Body of pancreas (tissue), 4 donors: ENCODE measurements around the gene ITPRIPL1. TPM values are rescaled to one million over a fixed set of nuclear protein-coding genes. Genes with fewer than 3 reads are reported as not detected.

Experiments used
- ATAC-seq: fragments of 150-250 bp; one replicate; pipeline ENCODE4 v1.9.1; 2016
- DNase-seq, 4 donors: peaks; one replicate each; pipeline ENCODE4 v3.0.0-alpha.2; 2019
- H3K27ac ChIP-seq, 4 donors: fragments of 200-600 bp; sonication (generic); 1 replicate in 3 of 4; 2 replicates in 1 of 4; pipeline versions ENCODE4 v1.5.1 to v1.6.1; 2016 to 2019; ENCODE audit warnings: mild to moderate bottlenecking in 1 of 4, mixed read lengths in 1 of 4, moderate library complexity in 1 of 4
- H3K27me3 ChIP-seq, 2 donors: fragments of 200-600 bp; sonication (generic); one replicate each; pipeline ENCODE4 v1.6.0; 2016; ENCODE audit warnings: mild to moderate bottlenecking in 1 of 2
- H3K36me3 ChIP-seq, 2 donors: fragments of 200-600 bp; sonication (generic); replicated peaks in 1 of 2; 2 replicates each; pipeline ENCODE4 v1.5.1; 2016; ENCODE audit warnings: low read depth in 2 of 2; ENCODE audit not compliant: insufficient read depth in 1 of 2
- H3K4me1 ChIP-seq: fragments of 200-600 bp; sonication (generic); one replicate; pipeline ENCODE4 v1.6.0; 2016
- H3K4me3 ChIP-seq, 2 donors: fragments of 200-600 bp; sonication (generic); 1 replicate in 1 of 2; 2 replicates in 1 of 2; pipeline ENCODE4 v1.5.1; 2016 to 2019
- H3K9me3 ChIP-seq, 3 donors: fragments of 200-600 bp; sonication (generic); 1 replicate in 2 of 3; 2 replicates in 1 of 3; pipeline ENCODE4 v1.5.1; 2016
- CTCF ChIP-seq, 7 experiments: fragments of 450-650 bp in 4 of 7; fragments of 200-600 bp in 3 of 7; sonication (generic) in 3 of 7; IDR thresholded peaks; one replicate each; pipeline ENCODE4 v1.5.1; 2016 to 2019; ENCODE audit warnings: antibody characterized with exemption in 7 of 7
- POLR2A ChIP-seq, 3 donors: fragments of 450-650 bp; IDR thresholded peaks; one replicate each; pipeline ENCODE4 v1.6.1; 2016; ENCODE audit warnings: antibody characterized with exemption in 3 of 3, mild to moderate bottlenecking in 2 of 3
- WGBS, 2 donors: methylation state at CpG; one replicate each; pipeline ENCODE4 v1.1.5; 2017; 5-methylcytosine and 5-hydroxymethylcytosine counted together
- intact Hi-C: fragments of 100-400 bp; cut with DNase I; formaldehyde crosslinking; loops from one replicate; pipeline ENCODE4 v1.15.1; 2023
- total RNA-seq, 2 donors: library from RNA; depleted of rRNA; stranded (reverse); fragments of >200 nt; gene quantifications; one replicate each; pipeline ENCODE4 v1.1.0, GENCODE V29; 2016

The ITPRIPL1 gene
- total RNA-seq, 2 donors from 2014 or later = 0.33 to 1.8 TPM

- Histone ChIP-seq H3K36me3 (peaks cover 15 to 71% of the 10 kb centered on the region in 2 donors), H3K27me3 (no peaks in the 10 kb centered on the region), H3K27ac (no peak overlapping the region), H3K4me3 (no peak overlapping the region), H3K4me1 (no peaks in the 10 kb centered on the region), H3K9me3 (no peaks in the 10 kb centered on the region)
- intact Hi-C loops = no loop called here
- no peak for DNase-seq
- 69 to 75% methylated on average over 5 of the region's 5 CpGs for WGBS, 2 donors
- TF ChIP-seq CTCF (IDR thresholded peaks at IDR 0.05) (no peak), POLR2A (IDR thresholded peaks at IDR 0.05) (no peak)
- no peak for ATAC-seq
These were observed 28.2 kb upstream of the ITPRIPL1 start for GRCh38 chr2:96296925-96297324.

- Histone ChIP-seq H3K36me3 (peaks cover 10 to 48% of the 10 kb centered on the region in 2 donors), H3K27me3 (no peaks in the 10 kb centered on the region), H3K27ac (no peak overlapping the region), H3K4me3 (no peak overlapping the region), H3K4me1 (peaks cover 17% of the 10 kb centered on the region), H3K9me3 (no peaks in the 10 kb centered on the region)
- WGBS, 2 donors = 42 to 50% methylated on average over 1 of the region's 1 CpG
- no peak for ATAC-seq
- intact Hi-C loops = no loop called here
- TF ChIP-seq CTCF (IDR thresholded peaks at IDR 0.05) (no peak), POLR2A (IDR thresholded peaks at IDR 0.05) (no peak)
- no peak for DNase-seq
These were observed 23.3 kb upstream of the ITPRIPL1 start for GRCh38 chr2:96301865-96302264.

- Histone ChIP-seq H3K4me3 (peak overlapping the region; percentile 91 to 94), H3K27ac (peak overlapping the region in 3 of 4 donors; percentile 61 to 85 (median 79)), H3K9me3 (no peaks in the 10 kb centered on the region), H3K27me3 (no peaks in the 10 kb centered on the region), H3K36me3 (peaks cover 0 to 20% of the 10 kb centered on the region in 2 donors), H3K4me1 (peaks cover 17% of the 10 kb centered on the region)
- DNase-seq = no peak
- ATAC-seq = no peak
- no peak for TF ChIP-seq POLR2A (IDR thresholded peaks at IDR 0.05)
- TF ChIP-seq CTCF (IDR thresholded peaks at IDR 0.05) = no peak
- 60 to 61% methylated on average over 11 of the region's 11 CpGs for WGBS, 2 donors
- intact Hi-C loops = no loop called here
These were observed 20.5 kb upstream of the ITPRIPL1 start for GRCh38 chr2:96304606-96305005.

- WGBS, 2 donors = 0 to 1% methylated on average over 25 to 61 of the region's 61 CpGs
These were observed 19.8 kb upstream of the ITPRIPL1 start, which contains the start of gene SNRNP200 for GRCh38 chr2:96305091-96305978. TSS of gene SNRNP200 (minus strand) at chr2:96305546. CDS start at chr2:96305437, 109 bp downstream.

More at GRCh38 chr2:96305091-96305978, 19.8 kb upstream of the ITPRIPL1 start, which contains the start of gene SNRNP200:
- DNase-seq (peak; percentile 82 to 88 (median 86)), ATAC-seq (peak; percentile 98)
- H3K27me3 ChIP-seq = no peaks in the 10 kb centered on the region
- TF ChIP-seq CTCF (IDR thresholded peaks at IDR 0.05) = no peak
- TF ChIP-seq POLR2A (IDR thresholded peaks at IDR 0.05) = peak; percentile 48 to 86 (median 85)
- H3K27ac ChIP-seq = peak within 1 kb of the TSS; percentile 61 to 85 (median 74)
- intact Hi-C loops = no loop called here
- peaks cover 17% of the 10 kb centered on the region for H3K4me1 ChIP-seq
- H3K4me3 ChIP-seq = peak within 1 kb of the TSS; percentile 91 to 94
- H3K9me3 ChIP-seq = no peaks in the 10 kb centered on the region
- H3K36me3 ChIP-seq = peaks cover 0 to 17% of the 10 kb centered on the region in 2 donors
